ENCODE data around the gene DENND4B.

- TF ChIP-seq CTCF (IDR thresholded peaks at IDR 0.05; ENCODE audit: low read depth, low read length, missing input control), result no peak
- no peak for TF ChIP-seq ZBTB33 (IDR thresholded peaks at IDR 0.05)
- TF ChIP-seq MAX (IDR thresholded peaks at IDR 0.05), result no peak
- TF ChIP-seq SP1 (IDR thresholded peaks at IDR 0.05), result no peak
- no peak for TF ChIP-seq EGR1 (IDR thresholded peaks at IDR 0.05; ENCODE audit: low read depth in 2 of 2)
- TF ChIP-seq TAF1 (conservative IDR thresholded peaks at IDR 0.05), result peak; percentile 37
- TF ChIP-seq RAD21 (IDR thresholded peaks at IDR 0.05), result no peak
- TF ChIP-seq REST (IDR thresholded peaks at IDR 0.05), result no peak
- no peak for TF ChIP-seq NR2F2 (IDR thresholded peaks at IDR 0.05)
- no peak for TF ChIP-seq RXRA (IDR thresholded peaks at IDR 0.05)
- TF ChIP-seq JUND (IDR thresholded peaks at IDR 0.05), result no peak
- TF ChIP-seq HNF4A (conservative IDR thresholded peaks at IDR 0.05), result no peak
- peak; percentile 29 for TF ChIP-seq YY1 (IDR thresholded peaks at IDR 0.05)
These were observed 39.6 kb upstream of the DENND4B start, which contains the start of gene RAB13 for GRCh38 chr1:153985941-153986761.
